Calu3 (cell line): Measurements from ENCODE around the gene PGM5. TPM values are rescaled to one million over a fixed set of nuclear protein-coding genes. Genes with fewer than 3 reads are reported as not detected.
"Not testable (repeated sequence)": the region's sequence is repeated elsewhere in the genome, so short reads cannot be mapped to it uniquely, and the experiment has no call there.

Source experiments
- BruUV-seq: library from RNA; stranded (reverse); fragments of 400-500 nt; replicated peaks from 2 replicates; lab custom pipeline; 2021; lab: Mats Ljungman, UMichigan
- CTCF ChIA-PET: fragments of 300-600 bp; sonication (Branson Sonifier 250); formaldehyde crosslinking; loops from one replicate; lab custom pipeline; 2022; ENCODE audit warnings: antibody characterized with exemption; lab: Charles Lee
- DNase-seq: peaks from one replicate; pipeline ENCODE4 v3.0.0; 2022
- H3K27ac Mint-ChIP-seq: one replicate; pipeline ENCODE4 v1.8.0; 2022; ENCODE audit warnings: mixed read lengths; ENCODE audit not compliant: unreplicated experiment
- H3K27me3 Mint-ChIP-seq: one replicate; pipeline ENCODE4 v1.8.0; 2022; ENCODE audit warnings: mixed read lengths; ENCODE audit not compliant: unreplicated experiment
- H3K36me3 Mint-ChIP-seq: one replicate; pipeline ENCODE4 v1.8.0; 2022; ENCODE audit warnings: mild to moderate bottlenecking, moderate library complexity, mixed read lengths; ENCODE audit not compliant: insufficient read depth, unreplicated experiment
- H3K4me1 Mint-ChIP-seq: one replicate; pipeline ENCODE4 v1.8.0; 2022; ENCODE audit warnings: mild to moderate bottlenecking, low read depth, mixed read lengths; ENCODE audit not compliant: unreplicated experiment
- H3K4me3 Mint-ChIP-seq: one replicate; pipeline ENCODE4 v1.8.0; 2022; ENCODE audit warnings: mild to moderate bottlenecking, low read depth, moderate library complexity, mixed read lengths; ENCODE audit not compliant: unreplicated experiment
- H3K9me3 Mint-ChIP-seq: one replicate; pipeline ENCODE4 v1.8.0; 2022; ENCODE audit warnings: low read depth, mixed read lengths; ENCODE audit not compliant: unreplicated experiment
- intact Hi-C: fragments of 100-400 bp; cut with micrococcal nuclease; formaldehyde crosslinking; loops from one replicate; pipeline ENCODE4 v1.10.0; 2022; ENCODE audit not compliant: unreplicated experiment
- total RNA-seq: library from RNA; stranded (reverse); gene quantifications from 2 replicates; pipeline ENCODE4 v1.2.3, GENCODE V29; 2022
- TF ChIP-seq, protein P1 (sequence below): fragments of 200-600 bp; IDR thresholded peaks from one replicate; pipeline ENCODE4 v1.8.0; 2022; ENCODE audit warnings: antibody characterized with exemption; ENCODE audit not compliant: unreplicated experiment

Gene PGM5
- total RNA-seq, 1 experiment from 2014 or later, result 0.87 TPM

DNA sequence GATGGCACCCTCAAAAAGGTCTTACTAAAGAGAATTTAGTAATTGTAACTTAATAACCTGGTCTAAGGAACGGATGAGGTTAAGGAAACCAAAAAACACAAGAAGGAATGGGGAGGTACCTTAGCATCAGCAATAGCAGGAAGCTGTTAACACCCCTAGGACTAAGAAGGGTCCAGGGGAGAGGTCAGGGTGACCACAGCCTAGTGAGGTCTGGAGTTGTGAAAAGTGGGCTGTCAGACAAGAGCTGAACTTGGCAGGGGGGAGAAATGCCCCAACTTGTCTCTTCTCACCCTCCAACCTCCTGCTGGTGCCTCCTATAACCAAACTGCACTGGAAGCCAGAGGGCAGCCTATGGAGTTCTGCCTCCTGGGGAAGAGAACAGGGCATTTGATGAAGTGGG is 41.9 kb downstream of the PGM5 start:
- H3K4me3 Mint-ChIP-seq, H3K36me3 Mint-ChIP-seq: not testable (repeated sequence)

DNA sequence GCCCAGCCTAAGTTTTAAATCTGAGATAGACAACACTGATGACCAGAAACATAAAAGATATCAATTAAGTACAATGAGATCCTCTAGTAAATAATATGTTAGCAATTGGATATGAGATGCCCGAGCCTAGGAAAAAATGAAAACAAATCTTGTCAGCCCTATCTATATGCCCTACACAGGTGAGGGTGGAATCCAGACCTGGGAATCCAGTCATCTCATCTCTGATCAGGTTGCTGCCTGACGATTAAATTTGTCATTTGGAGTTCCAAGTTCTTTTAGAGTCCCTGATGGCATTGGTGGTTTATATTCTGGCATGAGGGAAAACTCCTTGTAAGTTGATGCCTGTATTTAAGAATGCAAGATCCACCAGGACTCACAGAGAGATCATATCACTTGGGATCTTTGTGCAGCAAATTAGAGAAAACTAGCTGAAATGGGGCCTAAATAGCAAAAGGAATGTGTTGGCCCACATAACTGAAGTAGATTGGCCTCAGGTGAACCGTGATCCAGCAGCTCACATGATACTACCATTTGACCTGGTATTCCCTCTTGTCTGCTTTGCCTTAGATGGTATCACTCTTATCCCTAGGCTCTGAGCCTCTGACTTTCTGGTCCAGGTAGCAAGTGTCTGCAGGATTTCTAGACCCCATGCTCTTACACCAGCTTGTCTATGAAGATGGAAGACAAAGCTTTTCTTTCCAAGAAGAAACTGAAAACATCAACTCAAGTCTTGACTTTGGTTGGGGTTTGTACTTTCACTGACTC is 48.2 kb downstream of the PGM5 start:
- H3K27ac Mint-ChIP-seq, H3K36me3 Mint-ChIP-seq, H3K9me3 Mint-ChIP-seq, DNase-seq, intact Hi-C loops, H3K4me1 Mint-ChIP-seq, H3K4me3 Mint-ChIP-seq, BruUV-seq, CTCF ChIA-PET: not testable (repeated sequence)
- H3K27me3 Mint-ChIP-seq, result peaks cover 25% of the 10 kb centered on the region

More for the DNA sequence above, 41.9 kb downstream of the PGM5 start:
- DNase-seq, CTCF ChIA-PET, H3K27ac Mint-ChIP-seq, H3K9me3 Mint-ChIP-seq, H3K4me1 Mint-ChIP-seq, intact Hi-C loops, BruUV-seq: not testable (repeated sequence)
- H3K27me3 Mint-ChIP-seq, result peaks cover 16% of the 10 kb centered on the region

DNA sequence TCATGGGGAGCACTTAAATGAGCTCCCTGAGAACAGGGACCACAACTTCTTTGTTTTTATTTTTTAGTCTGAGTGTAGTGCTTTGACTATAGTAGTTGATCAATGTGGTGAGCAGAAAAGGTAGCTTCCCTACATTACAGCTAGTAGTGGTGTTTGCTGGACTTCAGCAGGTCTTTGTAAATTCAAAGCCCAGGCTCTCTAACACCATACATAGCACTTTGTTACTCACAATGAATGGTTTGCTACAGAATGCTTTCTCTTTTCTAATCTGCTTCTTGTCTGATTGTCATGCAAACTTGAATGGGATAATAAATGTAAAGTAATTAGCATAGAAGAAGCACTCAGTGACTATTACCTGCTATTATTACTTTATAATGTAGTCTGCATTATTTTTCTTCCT is 55.5 kb downstream of the PGM5 start:
- BruUV-seq, intact Hi-C loops, CTCF ChIA-PET, H3K4me1 Mint-ChIP-seq, DNase-seq, H3K36me3 Mint-ChIP-seq, H3K9me3 Mint-ChIP-seq, H3K27ac Mint-ChIP-seq, H3K4me3 Mint-ChIP-seq: not testable (repeated sequence)
- H3K27me3 Mint-ChIP-seq, result peaks cover 20% of the 10 kb centered on the region

DNA sequence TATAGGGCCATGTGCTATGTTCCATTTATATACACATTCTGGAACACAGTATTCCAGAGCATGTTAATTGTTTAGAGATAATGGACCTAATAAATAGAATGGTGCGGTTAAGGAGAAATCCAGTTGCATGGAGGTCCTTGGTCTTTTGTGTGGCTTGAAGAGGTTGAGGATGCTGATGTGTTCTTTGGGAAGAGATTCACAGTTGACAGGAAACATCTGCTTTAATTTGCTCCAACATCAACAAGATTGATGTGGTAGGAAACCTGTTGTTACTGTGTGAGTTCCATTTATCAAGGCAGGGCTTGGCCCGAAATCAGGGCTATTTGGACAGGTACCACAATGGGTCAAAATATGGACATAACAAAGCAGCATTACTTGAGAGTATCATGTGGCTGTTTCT is 56.3 kb downstream of the PGM5 start:
- H3K9me3 Mint-ChIP-seq, H3K4me3 Mint-ChIP-seq, intact Hi-C loops, BruUV-seq, DNase-seq, H3K27ac Mint-ChIP-seq, CTCF ChIA-PET, H3K4me1 Mint-ChIP-seq, H3K36me3 Mint-ChIP-seq: not testable (repeated sequence)
- peaks cover 29% of the 10 kb centered on the region for H3K27me3 Mint-ChIP-seq

DNA sequence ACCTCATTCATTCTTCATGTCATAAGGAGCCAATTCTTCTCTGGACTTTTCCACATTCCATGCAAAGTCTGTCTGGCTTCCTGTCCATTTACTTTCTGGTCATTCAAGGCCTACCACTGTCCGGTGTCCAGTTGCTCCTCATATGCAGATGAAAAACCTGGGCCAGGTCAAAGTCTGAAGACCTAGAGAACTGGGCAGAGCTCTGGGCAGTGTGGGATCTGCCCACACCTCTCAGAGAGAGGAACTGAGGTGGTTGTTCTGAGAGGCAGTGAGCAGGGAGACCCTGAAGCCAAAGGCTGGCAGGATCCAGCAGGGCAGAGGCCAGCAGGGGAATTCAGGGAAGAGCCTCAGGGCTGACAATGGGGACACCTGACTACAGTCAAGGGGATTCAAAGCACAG is 58.7 kb downstream of the PGM5 start:
- H3K36me3 Mint-ChIP-seq, DNase-seq, intact Hi-C loops, H3K27ac Mint-ChIP-seq, H3K9me3 Mint-ChIP-seq, BruUV-seq, H3K4me1 Mint-ChIP-seq, CTCF ChIA-PET, H3K4me3 Mint-ChIP-seq: not testable (repeated sequence)
- peaks cover 51% of the 10 kb centered on the region for H3K27me3 Mint-ChIP-seq

DNA sequence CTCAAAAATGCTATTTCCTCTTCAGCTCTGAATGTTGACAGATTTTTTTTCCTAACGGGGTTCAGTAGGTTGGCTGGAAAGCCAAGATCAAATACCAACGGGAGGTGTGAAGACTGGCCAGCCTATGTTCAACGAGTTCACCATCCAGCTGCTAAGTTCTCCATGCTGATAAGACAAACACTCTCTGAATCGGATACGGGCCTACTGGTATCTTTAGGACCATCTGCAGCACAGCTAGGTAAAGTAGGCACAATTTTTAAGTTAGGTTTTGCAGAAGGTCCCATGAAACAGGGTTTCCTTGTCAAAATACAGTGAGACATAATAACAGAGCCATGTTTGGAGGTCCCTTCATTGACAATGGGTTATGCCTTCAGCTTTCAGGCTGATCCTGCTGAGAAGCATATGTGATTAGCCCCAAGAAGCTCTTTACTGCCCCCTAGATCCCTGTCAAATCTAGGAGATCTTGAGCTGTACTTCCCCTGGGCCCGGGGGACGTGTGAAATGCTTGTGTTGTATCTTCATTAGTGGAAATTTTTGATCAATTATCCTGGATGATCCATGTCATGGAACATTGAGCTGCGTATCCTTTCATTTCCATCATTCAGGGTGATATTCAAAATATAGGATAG is 60.6 kb downstream of the PGM5 start:
- CTCF ChIA-PET, result interaction anchor here (1.1 kb wide), 1 partner anchor 39 kb away, joined by 6 read pairs; no protein-coding TSS in a partner anchor
- intact Hi-C loops, result no loop called here
- DNase-seq, result peak; percentile 8
- H3K4me1 Mint-ChIP-seq, result no peaks in the 10 kb centered on the region
- H3K36me3 Mint-ChIP-seq, result no peaks in the 10 kb centered on the region
- BruUV-seq, result no TSS peak
- peaks cover 63% of the 10 kb centered on the region for H3K27me3 Mint-ChIP-seq
- H3K4me3 Mint-ChIP-seq, result no peak overlapping the region
- TF ChIP-seq, protein P1, sequence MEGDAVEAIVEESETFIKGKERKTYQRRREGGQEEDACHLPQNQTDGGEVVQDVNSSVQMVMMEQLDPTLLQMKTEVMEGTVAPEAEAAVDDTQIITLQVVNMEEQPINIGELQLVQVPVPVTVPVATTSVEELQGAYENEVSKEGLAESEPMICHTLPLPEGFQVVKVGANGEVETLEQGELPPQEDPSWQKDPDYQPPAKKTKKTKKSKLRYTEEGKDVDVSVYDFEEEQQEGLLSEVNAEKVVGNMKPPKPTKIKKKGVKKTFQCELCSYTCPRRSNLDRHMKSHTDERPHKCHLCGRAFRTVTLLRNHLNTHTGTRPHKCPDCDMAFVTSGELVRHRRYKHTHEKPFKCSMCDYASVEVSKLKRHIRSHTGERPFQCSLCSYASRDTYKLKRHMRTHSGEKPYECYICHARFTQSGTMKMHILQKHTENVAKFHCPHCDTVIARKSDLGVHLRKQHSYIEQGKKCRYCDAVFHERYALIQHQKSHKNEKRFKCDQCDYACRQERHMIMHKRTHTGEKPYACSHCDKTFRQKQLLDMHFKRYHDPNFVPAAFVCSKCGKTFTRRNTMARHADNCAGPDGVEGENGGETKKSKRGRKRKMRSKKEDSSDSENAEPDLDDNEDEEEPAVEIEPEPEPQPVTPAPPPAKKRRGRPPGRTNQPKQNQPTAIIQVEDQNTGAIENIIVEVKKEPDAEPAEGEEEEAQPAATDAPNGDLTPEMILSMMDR, result no peak
- H3K9me3 Mint-ChIP-seq, result no peaks in the 10 kb centered on the region
- no peak overlapping the region for H3K27ac Mint-ChIP-seq
